Stimulated activated CD4-positive, alpha-beta T cell treated with anti-CD3 and anti-CD28 coated beads, TNF-alpha, amount 100 ng/mL, for 24 hours (primary cell): ENCODE measurements around the gene CAV1.
A peak's percentile ranks its signal among the peaks of the same experiment; 100 is the strongest.

ENCODE experiments used
- DNase-seq, 3 experiments: peaks; one replicate each; pipeline ENCODE4 v3.0.0-alpha.2; 2020; ENCODE audit warnings: low read depth in 3 of 3

The CAV1 gene

GRCh38 chr7:116503835-116504234 is 21.0 kb upstream of the CAV1 start:
- no peak for DNase-seq

DNA sequence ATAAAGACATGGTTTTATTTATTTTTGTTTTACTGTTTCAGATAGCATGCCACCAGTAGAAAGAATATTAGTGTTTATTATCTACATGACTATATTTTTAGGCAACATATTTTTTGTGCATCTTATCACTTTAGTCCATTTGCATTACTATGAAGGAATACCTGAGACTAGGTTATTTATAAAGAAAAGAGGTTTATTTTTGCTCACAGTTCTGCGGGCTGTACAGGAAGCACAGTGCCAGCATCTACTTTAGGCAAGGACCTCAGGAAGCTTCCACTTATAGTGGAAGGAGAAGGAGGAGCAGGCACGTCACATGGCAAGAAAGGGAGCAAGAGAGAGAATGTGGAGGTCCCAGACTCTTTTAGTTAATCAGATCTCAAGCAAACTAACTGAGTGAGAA is 19.6 kb upstream of the CAV1 start:
- no peak for DNase-seq

- no peak for DNase-seq
These were observed 19.0 kb upstream of the CAV1 start for GRCh38 chr7:116505823-116506222.

GRCh38 chr7:116509982-116510579 is 14.8 kb upstream of the CAV1 start:
- no peak for DNase-seq

DNA sequence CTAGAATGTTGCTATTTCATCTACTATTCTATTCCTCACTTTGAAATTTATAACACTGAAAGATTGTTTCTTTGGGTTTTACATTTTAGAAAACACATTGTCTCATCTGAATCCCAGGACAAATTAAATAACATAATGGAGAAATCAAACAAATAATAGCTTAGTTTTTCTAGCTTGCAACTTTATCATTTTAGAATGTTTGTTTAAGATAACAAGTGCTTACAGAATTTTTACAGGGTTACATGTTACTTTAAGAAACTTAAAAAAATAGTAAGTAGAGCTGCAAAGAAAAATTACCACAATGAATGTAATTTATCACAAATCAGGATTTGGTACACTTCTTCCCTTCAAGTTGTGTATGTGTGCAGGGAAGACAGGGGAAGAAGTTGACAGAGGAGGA is 14.0 kb upstream of the CAV1 start:
- no peak for DNase-seq

DNA sequence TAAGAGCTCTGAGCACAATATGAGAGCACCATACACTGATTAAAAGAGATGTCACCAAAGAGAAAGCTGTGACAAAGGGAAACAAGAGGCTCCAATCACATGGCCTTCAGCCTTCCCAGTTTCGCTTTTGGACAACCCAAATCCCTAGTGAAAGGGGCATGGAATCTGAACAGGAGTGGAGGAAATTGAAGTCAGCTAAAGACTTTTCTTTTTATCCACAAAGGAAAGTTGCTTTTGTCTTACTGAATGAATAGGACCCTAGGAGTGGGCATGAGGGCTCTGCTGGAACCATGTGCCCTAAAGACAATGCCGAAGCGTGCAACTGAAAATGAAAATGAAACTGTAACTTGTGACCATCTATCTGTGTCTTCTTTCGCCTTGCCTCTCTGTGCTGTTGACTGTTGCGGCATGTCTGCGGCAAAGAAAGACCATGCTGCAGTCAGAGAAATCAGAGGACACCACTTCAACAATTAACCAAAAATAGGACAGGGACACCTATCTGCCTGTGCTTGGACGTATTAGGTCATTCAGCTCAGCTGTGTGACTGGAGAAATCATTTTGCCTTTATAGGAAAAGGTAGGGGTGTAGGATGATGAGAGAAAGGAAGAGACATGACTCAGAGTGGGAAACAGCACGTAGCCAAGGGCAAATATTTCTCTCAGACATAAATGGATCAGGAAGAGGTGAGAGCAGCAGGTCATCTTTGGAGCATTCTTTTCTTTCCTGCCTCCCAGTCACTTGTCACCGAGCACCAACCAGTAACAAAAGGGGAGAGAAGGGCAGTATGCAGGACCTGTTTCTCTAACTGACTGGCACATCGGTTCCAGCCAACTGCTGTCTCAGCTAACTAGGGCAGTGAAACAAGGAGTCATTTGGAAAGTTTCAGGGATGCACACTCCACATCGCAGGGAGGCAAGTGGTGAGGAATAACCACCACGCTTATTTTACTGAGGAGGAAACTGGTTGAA is 13.0 kb upstream of the CAV1 start:
- no peak for DNase-seq

- no peak for DNase-seq
These were observed 12.2 kb upstream of the CAV1 start for GRCh38 chr7:116512520-116513188.

- no peak for DNase-seq
These were observed 9.3 kb upstream of the CAV1 start for GRCh38 chr7:116515584-116515983.

DNA sequence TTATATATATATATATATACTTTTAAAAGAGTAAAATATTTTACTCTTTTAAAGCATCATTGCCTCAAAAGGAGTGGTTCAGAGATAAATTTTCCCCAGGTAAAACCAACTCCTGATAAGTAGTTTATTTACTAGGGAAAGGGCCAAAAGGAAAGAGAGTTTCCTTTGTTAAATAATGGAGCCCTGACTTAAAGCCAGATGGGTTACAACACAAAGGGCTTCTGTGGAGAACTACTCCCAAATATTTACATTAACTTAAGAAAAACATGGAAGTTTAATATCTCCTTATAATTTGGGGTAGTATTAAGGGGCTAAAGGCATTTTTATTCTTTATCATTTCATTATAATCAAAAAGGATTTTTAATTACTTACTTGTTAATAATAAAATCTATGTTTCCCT is 8.5 kb upstream of the CAV1 start:
- DNase-seq: no peak

DNA sequence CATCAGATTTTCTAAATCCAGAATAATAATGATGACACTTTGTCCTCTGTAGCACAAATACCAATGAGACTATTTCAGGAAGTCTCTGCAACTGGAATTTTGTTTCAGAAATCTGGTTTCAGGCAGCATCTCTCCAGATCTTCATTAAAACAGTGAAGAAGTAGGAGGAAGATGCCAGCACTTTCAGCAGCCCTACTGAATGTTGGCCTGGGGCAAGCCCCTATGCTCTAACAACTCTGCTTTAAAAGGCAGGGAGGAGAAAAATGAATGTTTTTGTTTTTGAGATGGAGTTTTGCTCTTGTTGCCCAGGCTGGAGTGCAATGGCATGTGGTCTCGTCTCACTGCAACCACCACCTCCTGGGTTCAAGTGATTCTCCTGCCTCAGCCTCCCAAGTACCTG is 7.2 kb upstream of the CAV1 start:
- no peak for DNase-seq

- no peak for DNase-seq
These were observed 5.9 kb upstream of the CAV1 start for GRCh38 chr7:116518961-116519360.

- no peak for DNase-seq
These were observed 3.7 kb upstream of the CAV1 start for GRCh38 chr7:116521046-116521664.

GRCh38 chr7:116522247-116522646 is 2.6 kb upstream of the CAV1 start:
- DNase-seq: no peak

DNA sequence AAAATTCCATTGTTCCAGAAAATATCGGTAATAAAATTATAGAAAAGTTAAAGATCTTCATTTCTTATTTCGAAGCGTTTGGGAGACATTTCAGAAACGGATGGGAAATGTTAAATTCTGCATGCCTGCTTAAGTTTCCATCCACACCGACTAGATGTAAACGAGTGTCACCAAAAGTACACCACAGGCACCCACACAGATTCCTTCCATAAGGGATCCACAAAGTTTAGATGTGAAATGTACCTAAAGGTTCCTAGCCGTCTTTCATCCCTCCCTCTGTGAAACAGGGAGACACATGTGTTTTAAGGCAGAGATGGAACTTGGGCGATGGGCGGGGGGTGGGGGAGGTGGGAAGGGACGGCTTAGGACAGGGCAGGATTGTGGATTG is 621 bp upstream of the CAV1 start:
- DNase-seq: no peak

DNA sequence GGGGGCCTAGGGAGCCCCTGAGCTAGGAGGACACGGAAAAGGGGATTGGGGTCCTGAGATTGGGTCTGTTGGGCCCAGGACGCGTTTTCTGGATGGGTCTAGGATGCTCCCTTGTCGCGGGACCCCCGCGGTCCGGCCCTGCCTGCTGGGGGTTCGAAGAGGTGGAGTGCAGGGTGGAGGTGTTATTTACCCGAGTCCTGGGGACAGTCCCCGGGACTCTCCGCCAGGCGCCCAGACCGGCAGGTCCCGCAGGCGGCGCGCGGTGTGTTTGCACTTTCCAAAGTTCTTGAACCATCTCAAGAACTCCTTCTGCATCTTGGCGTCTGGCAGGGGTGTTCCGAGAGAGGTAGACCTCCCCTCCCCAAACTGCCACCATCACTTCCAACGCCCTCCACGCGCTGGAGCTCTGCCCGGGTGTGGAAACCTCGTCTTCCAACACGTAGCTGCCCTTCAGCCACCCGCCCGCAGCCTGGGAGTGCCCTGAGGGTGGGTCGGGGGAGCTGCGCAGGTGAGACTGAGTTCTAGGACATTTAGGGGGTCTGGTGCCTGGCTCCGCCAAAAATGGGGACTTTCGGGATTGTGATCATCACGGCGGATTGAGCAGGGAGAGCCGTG is 569 bp downstream of the CAV1 start:
- peak in 1 of 3 experiments; percentile 22 for DNase-seq

DNA sequence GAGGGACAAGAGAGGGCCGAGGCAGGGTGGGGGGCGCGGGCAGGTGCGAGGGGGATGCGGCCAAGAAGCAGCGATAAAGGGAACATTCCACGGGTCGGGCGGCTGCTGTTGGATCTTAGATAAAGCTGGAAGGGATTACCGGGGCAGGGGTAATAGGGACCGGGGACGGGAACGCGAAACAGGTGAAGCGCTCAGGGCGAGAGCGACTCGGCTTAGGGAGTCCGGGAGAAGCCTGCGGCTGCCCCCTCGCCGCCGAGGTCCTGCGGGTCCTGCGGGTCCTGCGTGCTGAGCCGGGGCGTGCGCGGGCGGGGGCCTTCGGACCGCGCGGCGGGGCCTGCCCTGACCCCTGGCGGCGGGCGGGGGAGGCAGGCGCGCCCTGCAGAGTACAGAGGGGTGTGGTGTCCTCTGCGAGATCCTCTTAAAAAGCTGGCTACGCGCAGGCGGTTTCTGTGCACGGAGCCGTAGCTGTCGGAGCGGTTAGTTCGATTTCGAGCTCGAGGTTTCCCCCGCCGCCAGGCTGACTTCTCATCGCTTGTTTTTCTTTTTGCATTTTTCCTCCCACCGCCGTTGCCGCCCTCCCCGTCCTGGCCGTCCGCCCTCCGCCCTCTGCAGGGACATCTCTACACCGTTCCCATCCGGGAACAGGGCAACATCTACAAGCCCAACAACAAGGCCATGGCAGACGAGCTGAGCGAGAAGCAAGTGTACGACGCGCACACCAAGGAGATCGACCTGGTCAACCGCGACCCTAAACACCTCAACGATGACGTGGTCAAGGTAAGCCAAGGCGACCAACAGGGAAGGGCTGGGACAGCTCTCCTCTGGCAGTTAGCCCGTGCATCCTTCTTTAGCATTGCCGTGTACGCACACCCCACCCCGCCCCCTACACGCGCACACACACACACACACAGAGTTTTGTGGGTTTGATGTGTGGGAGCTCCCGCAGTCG is 1.4 kb downstream of the CAV1 start:
- DNase-seq: peak in 2 of 3 experiments; percentile 38 to 56

GRCh38 chr7:116526897-116527296 is 2.1 kb downstream of the CAV1 start:
- DNase-seq: no peak

DNA sequence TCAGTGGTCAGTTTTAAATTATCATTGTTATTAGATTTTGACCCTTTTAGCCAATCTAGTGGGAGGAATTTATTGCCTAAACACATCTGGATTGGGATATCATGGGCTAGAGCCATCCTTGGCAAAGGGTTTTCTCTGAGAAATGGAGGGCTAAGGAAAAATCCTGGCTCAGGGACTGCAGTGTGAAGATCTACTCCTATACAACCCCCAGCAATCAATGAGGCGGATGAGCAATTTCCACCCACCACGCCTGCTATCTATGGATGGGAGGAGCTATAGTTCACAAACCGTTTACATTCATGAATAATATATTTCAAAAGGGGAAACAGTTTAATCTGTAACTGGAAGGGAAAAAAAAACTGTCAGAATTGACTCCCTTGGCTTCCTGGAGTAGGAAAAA is 2.7 kb downstream of the CAV1 start:
- no peak for DNase-seq

GRCh38 chr7:116528008-116528789 is 3.4 kb downstream of the CAV1 start:
- no peak for DNase-seq

GRCh38 chr7:116529250-116529649 is 4.4 kb downstream of the CAV1 start:
- DNase-seq: no peak
